ENCODE data around the gene SLC8A1. TPM values are rescaled to one million over a fixed set of nuclear protein-coding genes. Genes with fewer than 3 reads are reported as not detected.

SLC8A1 gene
- total RNA-seq, 1 donor: 82.9 TPM

DNA sequence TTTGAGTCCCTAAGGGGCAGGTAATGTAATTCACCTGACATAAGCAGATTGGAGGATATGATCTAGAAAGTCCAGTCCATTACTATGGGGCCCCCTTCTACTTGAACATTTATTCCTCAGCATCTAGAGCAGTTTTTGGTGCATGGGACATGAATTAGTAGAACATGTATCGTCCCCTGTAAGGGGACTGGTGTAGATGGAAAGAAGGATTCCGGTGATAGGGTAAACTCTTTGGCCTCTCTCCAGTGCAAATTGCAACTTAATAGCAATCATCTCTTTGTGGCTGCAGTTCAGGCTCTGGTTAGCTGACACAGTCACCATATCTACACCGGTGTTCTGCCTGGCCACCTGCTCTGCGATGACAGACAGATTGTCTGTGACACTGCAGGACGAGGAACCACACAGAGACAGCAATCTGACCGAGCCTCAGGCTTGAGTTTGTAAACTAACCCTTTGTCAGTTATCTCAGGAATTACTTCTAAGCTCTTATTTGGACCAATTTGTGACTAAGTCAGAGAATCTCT lies 6.4 kb upstream of the SLC8A1 start:
- Histone ChIP-seq H3K4me2 (ENCODE audit: insufficient read depth, low read length) (peak overlapping the region; percentile 89), H2AFZ (ENCODE audit: low read length) (no peak overlapping the region), H3K36me3 (ENCODE audit: insufficient read depth, low read length) (no peaks in the 10 kb centered on the region), H3K79me2 (ENCODE audit: insufficient read depth, low read length) (no peaks in the 10 kb centered on the region), H3K4me1 (ENCODE audit: insufficient read depth, low read length) (peaks cover 16% of the 10 kb centered on the region), H3K9me3 (ENCODE audit: low read depth, low read length) (no peaks in the 10 kb centered on the region), H4K20me1 (ENCODE audit: insufficient read depth, low read length) (no peaks in the 10 kb centered on the region), H3K27me3 (ENCODE audit: insufficient read depth, low read length) (no peaks in the 10 kb centered on the region), H3K27ac (ENCODE audit: low read depth, low read length) (peak overlapping the region; percentile 70), H3K4me3 (ENCODE audit: insufficient read depth, low read length) (peak overlapping the region; percentile 63)
- TF ChIP-seq, protein P1, sequence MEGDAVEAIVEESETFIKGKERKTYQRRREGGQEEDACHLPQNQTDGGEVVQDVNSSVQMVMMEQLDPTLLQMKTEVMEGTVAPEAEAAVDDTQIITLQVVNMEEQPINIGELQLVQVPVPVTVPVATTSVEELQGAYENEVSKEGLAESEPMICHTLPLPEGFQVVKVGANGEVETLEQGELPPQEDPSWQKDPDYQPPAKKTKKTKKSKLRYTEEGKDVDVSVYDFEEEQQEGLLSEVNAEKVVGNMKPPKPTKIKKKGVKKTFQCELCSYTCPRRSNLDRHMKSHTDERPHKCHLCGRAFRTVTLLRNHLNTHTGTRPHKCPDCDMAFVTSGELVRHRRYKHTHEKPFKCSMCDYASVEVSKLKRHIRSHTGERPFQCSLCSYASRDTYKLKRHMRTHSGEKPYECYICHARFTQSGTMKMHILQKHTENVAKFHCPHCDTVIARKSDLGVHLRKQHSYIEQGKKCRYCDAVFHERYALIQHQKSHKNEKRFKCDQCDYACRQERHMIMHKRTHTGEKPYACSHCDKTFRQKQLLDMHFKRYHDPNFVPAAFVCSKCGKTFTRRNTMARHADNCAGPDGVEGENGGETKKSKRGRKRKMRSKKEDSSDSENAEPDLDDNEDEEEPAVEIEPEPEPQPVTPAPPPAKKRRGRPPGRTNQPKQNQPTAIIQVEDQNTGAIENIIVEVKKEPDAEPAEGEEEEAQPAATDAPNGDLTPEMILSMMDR (IDR thresholded peaks at IDR 0.05; ENCODE audit: extremely low read depth, low read depth, low read length): no peak
- DNase-seq (ENCODE audit: insufficient read length, low spot score, missing footprints): no peak

DNA sequence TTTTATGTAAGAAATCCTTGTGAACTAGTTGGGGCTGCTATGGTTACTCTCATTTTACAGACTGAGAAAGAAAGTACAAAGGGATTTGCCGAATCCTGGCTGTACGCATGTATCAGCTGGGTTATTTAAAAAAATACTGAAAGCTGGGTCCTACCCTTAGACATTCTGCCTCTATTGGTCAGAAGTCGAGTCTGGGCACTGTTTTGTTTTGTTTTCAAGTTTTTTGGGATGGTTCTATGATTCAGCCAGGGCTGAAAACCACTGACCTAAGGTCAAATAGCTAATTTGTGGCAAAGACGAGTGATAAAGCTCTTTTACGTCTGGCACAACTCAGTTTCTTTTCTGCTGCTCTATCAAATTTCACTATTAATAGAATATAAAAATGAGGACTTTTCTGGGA lies 5.9 kb upstream of the SLC8A1 start:
- peak overlapping the region; percentile 63 for H3K4me3 ChIP-seq (ENCODE audit: insufficient read depth, low read length)
- peak; percentile 62 for DNase-seq (ENCODE audit: insufficient read length, low spot score, missing footprints)
- H3K4me2 ChIP-seq (ENCODE audit: insufficient read depth, low read length): peak overlapping the region; percentile 89
- no peaks in the 10 kb centered on the region for H3K36me3 ChIP-seq (ENCODE audit: insufficient read depth, low read length)
- H3K9me3 ChIP-seq (ENCODE audit: low read depth, low read length): no peaks in the 10 kb centered on the region
- H2AFZ ChIP-seq (ENCODE audit: low read length): peak overlapping the region; percentile 66
- no peaks in the 10 kb centered on the region for H4K20me1 ChIP-seq (ENCODE audit: insufficient read depth, low read length)
- TF ChIP-seq, protein P1 (IDR thresholded peaks at IDR 0.05; ENCODE audit: extremely low read depth, low read depth, low read length): no peak
- H3K4me1 ChIP-seq (ENCODE audit: insufficient read depth, low read length): peaks cover 16% of the 10 kb centered on the region
- H3K27me3 ChIP-seq (ENCODE audit: insufficient read depth, low read length): no peaks in the 10 kb centered on the region
- H3K27ac ChIP-seq (ENCODE audit: low read depth, low read length): peak overlapping the region; percentile 70
- no peaks in the 10 kb centered on the region for H3K79me2 ChIP-seq (ENCODE audit: insufficient read depth, low read length)

DNA sequence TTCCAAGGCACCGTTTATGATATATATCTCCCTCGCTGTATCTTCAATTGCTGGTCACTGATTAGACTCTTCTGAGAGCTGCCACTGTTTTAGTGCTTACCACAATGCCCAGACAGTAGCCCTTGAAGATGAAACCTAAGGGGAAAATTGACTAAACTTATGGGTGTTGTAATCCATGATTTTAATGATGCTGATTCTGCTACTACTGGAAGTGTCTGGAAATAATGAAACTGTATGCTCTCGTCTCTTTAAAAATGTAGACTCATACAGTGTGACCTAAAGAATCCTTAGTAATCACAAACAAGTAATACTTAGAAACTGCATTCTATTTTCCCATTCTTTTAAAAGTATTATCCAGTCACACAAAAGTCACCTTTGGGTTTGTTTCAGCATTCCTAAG lies 5.5 kb upstream of the SLC8A1 start:
- no peaks in the 10 kb centered on the region for H3K79me2 ChIP-seq (ENCODE audit: insufficient read depth, low read length)
- peak overlapping the region; percentile 63 for H3K4me3 ChIP-seq (ENCODE audit: insufficient read depth, low read length)
- no peak for DNase-seq (ENCODE audit: insufficient read length, low spot score, missing footprints)
- no peaks in the 10 kb centered on the region for H3K36me3 ChIP-seq (ENCODE audit: insufficient read depth, low read length)
- H3K4me2 ChIP-seq (ENCODE audit: insufficient read depth, low read length): peak overlapping the region; percentile 89
- no peaks in the 10 kb centered on the region for H3K27me3 ChIP-seq (ENCODE audit: insufficient read depth, low read length)
- peak overlapping the region; percentile 66 for H2AFZ ChIP-seq (ENCODE audit: low read length)
- H3K27ac ChIP-seq (ENCODE audit: low read depth, low read length): peak overlapping the region; percentile 70
- H4K20me1 ChIP-seq (ENCODE audit: insufficient read depth, low read length): no peaks in the 10 kb centered on the region
- no peaks in the 10 kb centered on the region for H3K9me3 ChIP-seq (ENCODE audit: low read depth, low read length)
- peaks cover 16% of the 10 kb centered on the region for H3K4me1 ChIP-seq (ENCODE audit: insufficient read depth, low read length)
- TF ChIP-seq, protein P1 (IDR thresholded peaks at IDR 0.05; ENCODE audit: extremely low read depth, low read depth, low read length): no peak

DNA sequence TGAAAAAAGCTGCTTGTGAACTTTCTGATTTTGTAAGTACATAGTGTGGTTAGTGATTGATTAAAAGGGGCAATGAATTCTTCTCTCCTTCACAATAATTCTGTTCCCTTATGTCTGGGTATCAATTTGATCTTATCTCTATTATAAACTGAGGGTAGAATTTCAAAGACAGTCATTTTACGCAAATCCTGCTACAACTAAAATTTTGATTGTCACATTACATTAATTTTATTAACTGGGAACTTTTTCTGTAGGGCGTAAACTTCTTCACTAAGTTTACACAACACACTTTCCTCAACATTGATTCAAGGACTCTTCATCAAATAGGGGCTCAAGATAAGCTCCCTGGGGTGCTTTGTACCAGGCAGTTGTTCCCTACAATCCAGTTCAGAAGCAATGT lies 5.0 kb upstream of the SLC8A1 start:
- peak overlapping the region; percentile 66 for H2AFZ ChIP-seq (ENCODE audit: low read length)
- H3K36me3 ChIP-seq (ENCODE audit: insufficient read depth, low read length): no peaks in the 10 kb centered on the region
- no peaks in the 10 kb centered on the region for H4K20me1 ChIP-seq (ENCODE audit: insufficient read depth, low read length)
- H3K27ac ChIP-seq (ENCODE audit: low read depth, low read length): peak overlapping the region; percentile 70
- no peak for DNase-seq (ENCODE audit: insufficient read length, low spot score, missing footprints)
- peaks cover 16% of the 10 kb centered on the region for H3K4me1 ChIP-seq (ENCODE audit: insufficient read depth, low read length)
- H3K9me3 ChIP-seq (ENCODE audit: low read depth, low read length): no peaks in the 10 kb centered on the region
- H3K79me2 ChIP-seq (ENCODE audit: insufficient read depth, low read length): no peaks in the 10 kb centered on the region
- TF ChIP-seq, protein P1 (IDR thresholded peaks at IDR 0.05; ENCODE audit: extremely low read depth, low read depth, low read length): no peak
- peak overlapping the region; percentile 89 for H3K4me2 ChIP-seq (ENCODE audit: insufficient read depth, low read length)
- H3K4me3 ChIP-seq (ENCODE audit: insufficient read depth, low read length): peak overlapping the region; percentile 63
- no peaks in the 10 kb centered on the region for H3K27me3 ChIP-seq (ENCODE audit: insufficient read depth, low read length)

Measured in osteoblast (primary cell).